GM12878 (cell line): ENCODE measurements around the gene DHRS12. TPM values are rescaled to one million over a fixed set of nuclear protein-coding genes. Genes with fewer than 3 reads are reported as not detected.

ENCODE experiments used
- ATAC-seq: fragments of 200-7000 bp; cut with Tn5 transposase; 3 replicates; pipeline ENCODE4 v1.9.1; 2020; ENCODE audit warnings: mild to moderate bottlenecking, moderate library complexity
- BruUV-seq: library from RNA; stranded (reverse); fragments of 400-500 nt; replicated peaks from 2 replicates; lab custom pipeline; 2021; lab: Mats Ljungman, UMichigan
- CTCF ChIA-PET: fragments of 300-600 bp; sonication (Branson Sonifier 250); formaldehyde crosslinking; extraction: SDS; loops from one replicate; lab custom pipeline; 2021; ENCODE audit warnings: inconsistent platforms; lab: Yijun Ruan, JAX
- POLR2A ChIA-PET: fragments of 350-600 bp; formaldehyde crosslinking; extraction: SDS; loops from one replicate; lab custom pipeline; 2021; ENCODE audit warnings: inconsistent platforms; lab: Charles Lee
- RAD21 ChIA-PET: fragments of 300-600 bp; sonication (Branson Sonifier 250); formaldehyde crosslinking; loops from one replicate; lab custom pipeline; 2023; ENCODE audit warnings: antibody characterized with exemption; ENCODE audit not compliant: unreplicated experiment; lab: Charles Lee
- SMC1A ChIA-PET: fragments of 300-600 bp; sonication (Branson Sonifier 250); formaldehyde crosslinking; loops from one replicate; lab custom pipeline; 2023; ENCODE audit not compliant: unreplicated experiment, uncharacterized antibody; lab: Charles Lee
- DNase-seq: peaks from one replicate; pipeline ENCODE4 v3.0.0-alpha.2; 2011; ENCODE audit warnings: low read depth, low spot score
- FAIRE-seq: peaks from 3 replicates; lab custom pipeline; 2011; peaks lifted over from hg19 to GRCh38; lab: Jason Lieb, UNC
- H2AFZ ChIP-seq: 2 replicates; pipeline ENCODE4 v1.6.0; 2011; ENCODE audit warnings: low read depth, low read length, control low read depth; ENCODE audit not compliant: control insufficient read depth
- H3K27ac ChIP-seq: 2 replicates; pipeline ENCODE4 v1.5.1; 2011; ENCODE audit warnings: control low read depth; ENCODE audit not compliant: control insufficient read depth, insufficient read depth
- H3K27me3 ChIP-seq, 2 experiments: replicated peaks in 1 of 2; 2 replicates each; pipeline versions ENCODE4 v1.6.0 to v1.6.1; 2011; ENCODE audit warnings: low read length in 1 of 2; ENCODE audit not compliant: control insufficient read depth in 2 of 2, insufficient read depth in 2 of 2
- H3K36me3 ChIP-seq, 2 experiments: 2 replicates each; pipeline ENCODE4 v1.5.1; 2011; ENCODE audit warnings: low read length in 1 of 2; ENCODE audit not compliant: control insufficient read depth in 2 of 2, insufficient read depth in 2 of 2
- H3K4me1 ChIP-seq: 2 replicates; pipeline ENCODE4 v1.6.1; 2011; ENCODE audit warnings: mild to moderate bottlenecking, low read length, moderate library complexity, mixed read lengths; ENCODE audit not compliant: control insufficient read depth, insufficient read depth
- H3K4me2 ChIP-seq: 2 replicates; pipeline ENCODE4 v1.6.0; 2011; ENCODE audit warnings: control low read depth; ENCODE audit not compliant: control insufficient read depth, insufficient read depth
- H3K4me3 ChIP-seq: fragments of 200-600 bp; sonication (generic); 2 replicates; pipeline ENCODE4 v1.5.1; 2016
- H3K79me2 ChIP-seq: 2 replicates; pipeline ENCODE4 v1.6.0; 2011; ENCODE audit warnings: low read length; ENCODE audit not compliant: control insufficient read depth, insufficient read depth
- H3K9ac ChIP-seq: 2 replicates; pipeline ENCODE4 v1.8.0; 2011; ENCODE audit warnings: low read length, control low read depth, mixed read lengths; ENCODE audit not compliant: control insufficient read depth, insufficient read depth
- H3K9me3 ChIP-seq: replicated peaks from 3 replicates; pipeline ENCODE4 v1.5.1; 2011; ENCODE audit warnings: mild to moderate bottlenecking, low read length; ENCODE audit not compliant: control insufficient read depth, insufficient read depth
- H4K20me1 ChIP-seq: 2 replicates; pipeline ENCODE4 v1.6.0; 2011; ENCODE audit not compliant: control insufficient read depth, insufficient read depth
- ATF7 ChIP-seq: fragments of 450-650 bp; IDR thresholded peaks from 2 replicates; pipeline ENCODE4 v1.6.1; 2016; ENCODE audit warnings: low read depth, mild to moderate bottlenecking
- BACH1 ChIP-seq: fragments of 450-650 bp; IDR thresholded peaks from 2 replicates; pipeline ENCODE4 v1.6.1; 2017; ENCODE audit warnings: mild to moderate bottlenecking, borderline replicate concordance
- CBFB ChIP-seq: IDR thresholded peaks from 2 replicates; pipeline ENCODE4 v1.6.1; 2016; ENCODE audit warnings: antibody characterized with exemption, low read depth
- CREM ChIP-seq: IDR thresholded peaks from 2 replicates; pipeline ENCODE4 v1.6.1; 2014; ENCODE audit warnings: antibody characterized with exemption, low read depth
- JUNB ChIP-seq: IDR thresholded peaks from 2 replicates; pipeline ENCODE4 v1.6.1; 2016; ENCODE audit warnings: antibody characterized with exemption, mild to moderate bottlenecking
- MLLT1 ChIP-seq: fragments of 450-650 bp; IDR thresholded peaks from 2 replicates; pipeline ENCODE4 v1.6.1; 2016; ENCODE audit warnings: mild to moderate bottlenecking
- MTA2 ChIP-seq: fragments of 450-650 bp; IDR thresholded peaks from 2 replicates; pipeline ENCODE4 v1.6.1; 2016; ENCODE audit warnings: low read depth, mild to moderate bottlenecking, moderate library complexity
- MYC ChIP-seq: IDR thresholded peaks from 2 replicates; pipeline ENCODE4 v1.6.1; 2011; ENCODE audit warnings: mild to moderate bottlenecking, low read length, moderate library complexity, inconsistent platforms; ENCODE audit not compliant: insufficient read depth, insufficient replicate concordance, insufficient read length, severe bottlenecking
- NBN ChIP-seq: fragments of 450-650 bp; IDR thresholded peaks from 2 replicates; pipeline ENCODE4 v1.6.1; 2016
- NFYB ChIP-seq: IDR thresholded peaks from 2 replicates; pipeline ENCODE4 v1.6.1; 2011; ENCODE audit warnings: low read depth, mild to moderate bottlenecking, low read length, improper control_type of control experiment, moderate library complexity; ENCODE audit not compliant: insufficient read depth
- NR2F1 ChIP-seq: fragments of 450-650 bp; conservative IDR thresholded peaks from 2 replicates; pipeline ENCODE4 v1.6.1; 2017; ENCODE audit warnings: mild to moderate bottlenecking
- SP1 ChIP-seq: IDR thresholded peaks from one replicate; pipeline ENCODE4 v1.6.1; 2011; ENCODE audit warnings: low read depth, low read length
- STAT1 ChIP-seq: fragments of 450-650 bp; conservative IDR thresholded peaks from 2 replicates; pipeline ENCODE4 v1.6.1; 2014; ENCODE audit warnings: antibody characterized with exemption, mild to moderate bottlenecking
- ZBED1 ChIP-seq: IDR thresholded peaks from 2 replicates; pipeline ENCODE4 v1.6.1; 2016; ENCODE audit warnings: borderline replicate concordance
- ZNF24 ChIP-seq: fragments of 450-650 bp; IDR thresholded peaks from 2 replicates; pipeline ENCODE4 v1.6.1; 2017; ENCODE audit warnings: antibody characterized with exemption, mild to moderate bottlenecking
- ZSCAN29 ChIP-seq: fragments of 450-650 bp; IDR thresholded peaks from 2 replicates; pipeline ENCODE4 v1.6.1; 2017; ENCODE audit warnings: mild to moderate bottlenecking, moderate library complexity
- WGBS: methylation state at CpG from one replicate; pipeline ENCODE4 v1.1.6; 2016; ENCODE audit warnings: low lambda C conversion rate; ENCODE audit not compliant: insufficient replicate concordance, insufficient coverage; ENCODE audit errors: missing lambda C conversion rate; 5-methylcytosine and 5-hydroxymethylcytosine counted together
- in situ Hi-C: fragments of 300-500 bp; cut with MboI; formaldehyde crosslinking; loops from 9 replicates; pipeline ENCODE4 v1.14.3; 2018; ENCODE audit warnings: mixed read lengths
- intact Hi-C: fragments of 100-400 bp; cut with micrococcal nuclease; formaldehyde crosslinking; loops from one replicate; pipeline ENCODE4 v1.14.2; 2022; ENCODE audit not compliant: unreplicated experiment
- polyA plus RNA-seq, 11 experiments: library from polyadenylated mRNA; depleted of rRNA in 4 of 11; unstranded in 6 of 11; stranded (reverse) in 5 of 11; fragments of >200 nt; fragmentation: Nextera tagmentation in 4 of 11; fragmentation: Illumina TruSeq in 1 of 11; extraction: Ambion mirVana in 4 of 11; extraction: Trizol in 1 of 11; gene quantifications; 1 replicate in 1 of 11; 2 replicates in 10 of 11; pipeline versions ENCODE4 v1.2.1 to v1.2.3, GENCODE V29; 2011 to 2016; ENCODE audit warnings: inconsistent platforms in 2 of 11, missing spikeins in 2 of 11, low read depth in 1 of 11
- total RNA-seq, 4 experiments: library from RNA; depleted of rRNA in 3 of 4; stranded (reverse); fragments of >200 nt in 3 of 4; fragmentation: Illumina TruSeq in 1 of 4; extraction: Trizol in 1 of 4; gene quantifications; 2 replicates each; pipeline versions ENCODE4 v1.2.1 to v1.2.3, GENCODE V29; 2013 to 2021
- TF ChIP-seq, protein P1 (sequence below): IDR thresholded peaks from 2 replicates; pipeline ENCODE4 v1.6.1; 2011; ENCODE audit warnings: mild to moderate bottlenecking, low read depth, low read length, moderate library complexity; ENCODE audit not compliant: insufficient replicate concordance
- TF ChIP-seq, protein P2 (sequence below): fragments of 450-650 bp; IDR thresholded peaks from 2 replicates; pipeline ENCODE4 v1.6.1; 2017; ENCODE audit warnings: mild to moderate bottlenecking, low read depth, inconsistent platforms; ENCODE audit not compliant: poor library complexity, severe bottlenecking

The DHRS12 gene
- total and polyA plus RNA-seq, 10 of the 15 experiments (the other 5 are each of a cell fraction or from before 2014, with no cell fraction given): 2.9 to 11.3 (median 8.2) TPM

- Histone ChIP-seq H3K9me3 (no peaks in the 10 kb centered on the region), H4K20me1 (no peaks in the 10 kb centered on the region), H3K27me3 (no peaks in the 10 kb centered on the region), H3K4me3 (no peak overlapping the region), H3K79me2 (no peaks in the 10 kb centered on the region), H3K4me1 (peaks cover 24% of the 10 kb centered on the region), H3K9ac (no peak overlapping the region), H3K27ac (no peak overlapping the region), H2AFZ (no peak overlapping the region), H3K4me2 (no peak overlapping the region), H3K36me3 (no peaks in the 10 kb centered on the region)
- DNase-seq (no peak), FAIRE-seq (no peak), ATAC-seq (no peak)
- CTCF ChIA-PET: interaction anchor here (0.5 to 5.0 kb wide), 26 partner anchors 9 to 689 kb away, joined by 3 to 180 read pairs (median 8); partner anchors contain the start of genes ALG11, CCDC70 and NEK5
- SMC1A ChIA-PET: interaction anchor here (0.5 to 5.0 kb wide), 24 partner anchors 8 to 636 kb away, joined by 3 to 85 read pairs (median 10); partner anchors contain the start of gene NEK5
- POLR2A ChIA-PET: interaction anchor here (1.0 kb wide), 1 partner anchor 262 kb away, joined by 3 read pairs; no protein-coding TSS in a partner anchor
- in situ Hi-C loops: no loop called here
- intact Hi-C loops: loop anchor here (10.0 kb wide), 1 partner anchor 641 kb away; the partner anchor contains the start of genes CKAP2 and VPS36
- WGBS: 100% methylated on average over 2 of the region's 2 CpGs
- RAD21 ChIA-PET: interaction anchor here (0.6 to 6.5 kb wide), 13 partner anchors 7 to 318 kb away, joined by 3 to 75 read pairs (median 4); no protein-coding TSS in a partner anchor
- TF ChIP-seq NR2F1 (no peak), JUNB (no peak), SP1 (no peak), STAT1 (no peak), BACH1 (no peak), MLLT1 (no peak), MTA2 (no peak), NBN (no peak), CBFB (no peak), ZSCAN29 (no peak), ZBED1 (no peak), ZNF24 (no peak), ATF7 (no peak), CREM (no peak), NFYB (no peak), MYC (no peak)
- TF ChIP-seq, protein P1, sequence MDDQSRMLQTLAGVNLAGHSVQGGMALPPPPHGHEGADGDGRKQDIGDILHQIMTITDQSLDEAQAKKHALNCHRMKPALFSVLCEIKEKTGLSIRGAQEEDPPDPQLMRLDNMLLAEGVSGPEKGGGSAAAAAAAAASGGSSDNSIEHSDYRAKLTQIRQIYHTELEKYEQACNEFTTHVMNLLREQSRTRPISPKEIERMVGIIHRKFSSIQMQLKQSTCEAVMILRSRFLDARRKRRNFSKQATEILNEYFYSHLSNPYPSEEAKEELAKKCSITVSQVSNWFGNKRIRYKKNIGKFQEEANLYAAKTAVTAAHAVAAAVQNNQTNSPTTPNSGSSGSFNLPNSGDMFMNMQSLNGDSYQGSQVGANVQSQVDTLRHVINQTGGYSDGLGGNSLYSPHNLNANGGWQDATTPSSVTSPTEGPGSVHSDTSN: no peak
- TF ChIP-seq, protein P2, sequence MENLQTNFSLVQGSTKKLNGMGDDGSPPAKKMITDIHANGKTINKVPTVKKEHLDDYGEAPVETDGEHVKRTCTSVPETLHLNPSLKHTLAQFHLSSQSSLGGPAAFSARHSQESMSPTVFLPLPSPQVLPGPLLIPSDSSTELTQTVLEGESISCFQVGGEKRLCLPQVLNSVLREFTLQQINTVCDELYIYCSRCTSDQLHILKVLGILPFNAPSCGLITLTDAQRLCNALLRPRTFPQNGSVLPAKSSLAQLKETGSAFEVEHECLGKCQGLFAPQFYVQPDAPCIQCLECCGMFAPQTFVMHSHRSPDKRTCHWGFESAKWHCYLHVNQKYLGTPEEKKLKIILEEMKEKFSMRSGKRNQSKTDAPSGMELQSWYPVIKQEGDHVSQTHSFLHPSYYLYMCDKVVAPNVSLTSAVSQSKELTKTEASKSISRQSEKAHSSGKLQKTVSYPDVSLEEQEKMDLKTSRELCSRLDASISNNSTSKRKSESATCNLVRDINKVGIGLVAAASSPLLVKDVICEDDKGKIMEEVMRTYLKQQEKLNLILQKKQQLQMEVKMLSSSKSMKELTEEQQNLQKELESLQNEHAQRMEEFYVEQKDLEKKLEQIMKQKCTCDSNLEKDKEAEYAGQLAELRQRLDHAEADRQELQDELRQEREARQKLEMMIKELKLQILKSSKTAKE: no peak
- BruUV-seq: no TSS peak
These were observed 10.1 kb upstream of the DHRS12 start for GRCh38 chr13:51814071-51814470.
